ENCODE results near the gene BPIFB4.
A peak's percentile ranks its signal among the peaks of the same experiment; 100 is the strongest.
"Not testable (repeated sequence)": the region's sequence is repeated elsewhere in the genome, so short reads cannot be mapped to it uniquely, and the experiment has no call there.

The BPIFB4 gene

DNA sequence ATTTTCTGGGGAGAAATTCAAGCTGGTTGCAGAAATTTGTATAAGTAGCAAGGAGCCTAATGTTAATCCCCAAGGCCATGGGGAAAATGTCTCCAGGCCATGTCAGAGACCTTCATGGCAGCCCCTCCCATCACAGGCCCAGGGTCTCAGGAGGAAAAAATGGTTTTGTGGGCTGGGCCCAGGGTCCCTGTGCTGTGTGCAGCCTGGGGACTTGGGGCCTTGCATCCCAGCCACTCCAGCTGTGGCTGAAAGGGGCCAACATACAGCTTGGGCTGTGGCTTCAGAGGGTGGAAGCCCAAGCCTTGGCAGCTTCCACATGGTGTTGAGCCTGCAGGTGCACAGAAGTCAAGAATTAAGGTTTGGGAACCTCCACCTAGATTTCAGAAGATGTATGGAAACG lies 42.9 kb downstream of the BPIFB4 start:
- not testable (repeated sequence) for DNase-seq

DNA sequence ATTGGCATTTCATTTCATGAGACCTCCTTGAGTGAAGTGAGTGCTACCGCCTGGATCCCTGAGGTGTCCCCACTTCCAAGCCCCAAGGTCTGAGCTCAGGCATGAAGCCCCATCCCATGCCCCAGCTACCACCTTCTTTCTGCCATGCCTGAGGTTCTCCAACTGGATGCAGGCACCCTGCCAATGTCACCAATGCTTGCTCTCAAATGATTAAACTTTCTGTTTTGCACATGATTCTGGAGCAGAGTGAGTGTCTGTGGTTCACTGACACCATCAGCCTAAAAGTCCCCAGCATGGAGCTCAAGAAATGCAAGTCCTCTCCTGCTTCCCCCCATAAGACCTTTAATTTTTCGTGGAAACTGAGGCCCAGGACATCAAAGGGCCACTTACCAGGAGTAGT lies 44.8 kb downstream of the BPIFB4 start:
- no peak for DNase-seq

DNA sequence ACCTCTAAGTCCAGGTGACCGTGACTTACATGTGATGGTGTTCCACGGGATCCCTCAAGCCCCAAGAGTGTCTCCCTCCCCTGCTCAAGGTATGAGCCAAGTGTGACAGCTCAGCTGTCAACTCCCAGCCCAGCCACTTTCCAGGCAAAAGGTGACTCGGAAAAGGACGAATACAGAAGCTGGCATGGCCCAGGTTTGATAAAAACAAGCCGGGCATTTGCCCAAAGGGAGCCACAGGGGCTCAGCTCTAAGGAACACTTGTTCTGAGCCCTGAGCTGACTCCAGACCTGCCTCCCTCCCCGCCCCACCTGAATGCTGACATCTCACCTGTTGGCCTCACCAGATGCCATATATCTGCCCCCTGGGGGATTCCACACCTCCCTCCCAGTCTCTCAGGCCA lies 45.6 kb downstream of the BPIFB4 start:
- no peak for DNase-seq

DNA sequence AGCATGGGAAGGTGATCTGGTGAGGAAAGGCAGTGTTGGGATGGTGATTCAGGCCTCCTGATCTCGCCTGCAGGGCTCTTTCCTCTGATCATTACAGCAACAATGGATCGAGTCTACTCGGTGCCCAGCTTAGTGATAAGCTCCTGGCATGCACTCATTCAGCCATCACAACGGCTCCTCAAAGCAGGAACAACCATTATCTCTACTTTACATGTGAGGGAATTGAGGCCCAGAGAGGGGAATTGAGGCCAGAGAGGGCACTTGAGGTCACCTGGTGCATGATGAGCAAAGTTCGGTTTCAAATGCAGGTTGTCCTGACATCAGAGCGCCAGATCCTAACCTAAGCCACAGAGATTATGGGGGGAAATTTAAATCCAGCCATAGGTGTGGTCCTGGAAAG lies 46.5 kb downstream of the BPIFB4 start:
- DNase-seq: no peak

DNA sequence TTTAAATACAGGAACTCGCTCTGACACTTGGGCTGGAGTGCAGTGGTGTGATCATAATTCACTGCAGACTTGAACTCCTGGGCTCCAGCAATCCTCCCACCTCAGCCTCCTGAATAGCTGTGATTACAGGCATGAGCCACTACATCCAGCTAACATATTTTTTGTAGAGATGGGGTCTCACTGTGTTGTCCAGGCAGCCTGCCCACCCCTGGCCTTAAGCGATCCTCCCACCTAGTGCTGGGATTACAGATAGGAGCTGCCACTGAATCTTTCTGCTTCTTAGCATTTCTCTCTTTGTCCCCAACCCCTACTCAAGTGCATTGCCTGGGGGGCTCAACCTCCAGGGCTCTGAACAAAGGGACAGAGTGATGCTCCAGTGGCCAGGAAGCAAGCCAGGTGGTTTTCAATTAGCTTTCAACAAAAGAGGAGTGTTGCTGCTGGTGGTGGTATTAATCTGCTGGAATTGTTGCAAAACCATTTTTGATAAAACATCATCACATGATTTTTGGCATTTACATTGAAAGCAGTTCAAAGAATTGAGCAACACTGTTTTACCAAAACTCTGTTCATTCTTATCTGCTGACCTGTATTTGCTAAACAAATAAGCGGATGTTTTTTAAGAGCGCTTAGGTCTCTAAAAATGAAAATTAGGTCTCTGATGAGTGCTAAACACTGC lies 48.1 kb downstream of the BPIFB4 start:
- DNase-seq: peak; percentile 58

DNA sequence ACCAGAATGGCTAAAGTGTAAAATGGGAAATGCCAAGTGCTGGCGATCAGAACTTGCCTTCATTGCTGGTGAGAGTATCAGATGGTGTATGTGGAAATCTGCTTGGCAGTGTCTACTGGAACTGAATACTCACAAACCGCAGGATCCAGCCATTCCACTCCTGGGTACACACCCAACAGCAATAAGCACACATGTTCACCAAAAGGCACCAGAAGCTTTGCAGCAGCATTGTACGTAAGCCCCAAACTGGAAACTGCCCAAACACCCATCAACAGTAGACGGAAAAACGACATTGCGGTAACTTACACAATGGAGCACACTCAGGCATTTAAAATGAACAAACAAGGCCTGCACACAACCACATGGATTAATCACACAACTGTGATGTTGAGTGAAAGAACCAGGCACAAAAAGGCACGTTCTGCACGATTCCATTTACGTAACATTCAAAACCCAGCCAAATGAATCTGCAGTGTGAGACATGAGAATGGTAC lies 51.2 kb downstream of the BPIFB4 start:
- DNase-seq: no peak

DNA sequence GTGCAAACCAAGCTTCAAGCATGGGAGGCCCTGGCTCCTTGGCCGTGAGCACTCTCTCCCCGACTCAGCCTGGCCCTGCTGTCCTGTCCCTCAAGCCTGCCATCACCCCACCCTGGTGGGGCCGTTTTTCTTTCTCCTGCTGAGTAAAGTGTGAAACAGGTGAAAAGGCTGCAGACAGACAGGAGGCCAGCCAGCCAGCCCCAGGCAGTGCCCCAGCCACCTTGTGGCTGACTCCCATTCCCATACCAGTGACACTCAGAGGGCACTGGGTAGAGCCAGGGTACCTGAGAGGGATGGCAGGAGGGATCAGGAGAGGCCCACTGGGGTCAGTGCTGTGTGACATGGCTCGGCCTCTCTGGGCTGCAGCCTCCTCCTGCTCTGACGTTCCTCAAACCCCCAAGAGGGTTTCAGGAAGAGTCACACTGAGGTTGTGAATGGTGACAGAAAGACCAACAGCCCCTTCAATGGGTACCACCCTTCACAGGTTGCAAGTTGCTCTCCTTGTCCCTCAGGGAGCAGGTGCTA lies 52.6 kb downstream of the BPIFB4 start:
- DNase-seq: no peak

DNA sequence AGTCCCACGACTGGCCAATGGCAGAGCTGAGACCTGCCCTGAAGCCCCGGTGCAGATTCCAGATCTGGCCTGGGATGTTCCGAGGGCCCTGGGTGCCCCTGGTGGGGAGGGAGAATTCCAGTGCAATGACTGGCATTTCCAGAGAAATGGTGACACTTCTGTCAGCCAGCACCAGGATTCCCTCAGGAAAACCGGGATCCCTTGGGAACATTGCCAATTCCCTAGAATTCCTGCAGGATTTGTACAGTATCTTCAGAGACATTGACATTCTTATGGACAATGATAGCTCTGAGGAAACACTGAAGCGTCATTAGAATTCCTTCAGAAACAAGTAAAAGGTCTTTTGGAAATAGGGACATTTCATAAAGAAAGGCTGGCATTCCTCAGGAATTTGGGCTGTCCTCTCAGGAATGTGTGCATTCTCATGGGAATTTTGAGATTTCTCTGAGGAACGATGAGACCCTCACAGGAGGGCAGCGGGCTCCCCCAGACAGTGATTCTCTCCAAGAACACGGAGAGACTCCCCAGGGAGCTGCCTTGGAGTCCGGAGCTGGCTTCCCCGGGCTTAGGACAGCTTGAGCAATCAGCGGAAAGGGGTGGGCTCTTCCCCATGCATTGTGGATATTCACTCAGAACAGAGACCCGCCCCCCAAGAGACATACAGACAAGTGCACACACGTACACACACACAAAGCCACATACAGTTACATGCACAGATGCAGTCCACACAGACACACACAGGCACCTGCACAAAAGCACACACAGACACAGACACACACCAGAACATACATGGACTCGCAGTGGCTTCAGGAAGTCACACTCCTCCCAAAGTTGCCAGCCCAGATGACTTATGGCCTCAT lies 53.3 kb downstream of the BPIFB4 start:
- no peak for DNase-seq

DNA sequence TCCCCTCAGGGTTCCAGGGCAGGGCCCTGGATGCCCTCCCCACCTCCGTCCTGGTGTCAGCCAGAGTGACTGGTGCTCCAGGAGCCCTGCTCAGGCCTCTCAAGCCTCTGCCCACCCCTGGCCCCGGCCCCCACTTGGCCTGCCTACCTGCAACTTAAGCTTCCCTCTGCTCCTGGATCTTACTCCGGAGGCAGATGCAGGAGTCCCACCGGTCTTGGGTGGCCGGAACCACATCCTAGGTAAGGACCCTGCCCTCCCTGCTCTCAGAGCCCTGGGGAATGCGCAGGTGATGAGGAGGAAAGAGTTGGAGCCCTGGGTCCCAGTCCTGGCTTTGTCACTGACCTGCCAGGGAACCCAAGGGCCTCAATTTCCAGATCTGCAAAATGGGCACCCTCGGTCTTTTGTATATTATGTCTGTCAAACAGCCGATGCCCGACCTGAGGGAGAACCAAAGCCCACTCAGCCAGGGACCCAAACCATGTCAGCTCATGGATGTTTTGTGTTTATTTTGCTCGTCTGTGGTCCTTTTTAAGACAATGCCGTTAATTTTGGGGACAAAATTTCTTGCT lies 54.0 kb downstream of the BPIFB4 start:
- no peak for DNase-seq

DNA sequence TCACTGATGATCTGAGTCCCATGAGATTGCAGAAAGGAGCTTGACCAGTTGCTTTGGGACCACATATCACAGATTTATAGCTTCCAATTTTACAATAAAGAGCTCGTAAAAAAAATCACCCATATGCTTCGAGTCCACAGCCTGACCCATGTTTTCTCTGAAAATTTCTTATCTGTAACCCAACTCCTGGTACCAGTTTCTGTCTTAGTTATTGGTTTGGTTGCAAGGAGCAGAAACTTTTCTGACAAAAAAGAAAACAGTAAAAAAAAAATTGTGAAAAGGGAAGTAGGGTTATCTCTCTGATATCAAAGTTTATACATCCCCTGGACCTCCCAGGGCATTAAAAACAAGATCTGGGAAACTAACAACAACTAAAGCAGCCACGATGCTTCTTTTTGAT lies 57.8 kb downstream of the BPIFB4 start:
- DNase-seq: no peak

DNA sequence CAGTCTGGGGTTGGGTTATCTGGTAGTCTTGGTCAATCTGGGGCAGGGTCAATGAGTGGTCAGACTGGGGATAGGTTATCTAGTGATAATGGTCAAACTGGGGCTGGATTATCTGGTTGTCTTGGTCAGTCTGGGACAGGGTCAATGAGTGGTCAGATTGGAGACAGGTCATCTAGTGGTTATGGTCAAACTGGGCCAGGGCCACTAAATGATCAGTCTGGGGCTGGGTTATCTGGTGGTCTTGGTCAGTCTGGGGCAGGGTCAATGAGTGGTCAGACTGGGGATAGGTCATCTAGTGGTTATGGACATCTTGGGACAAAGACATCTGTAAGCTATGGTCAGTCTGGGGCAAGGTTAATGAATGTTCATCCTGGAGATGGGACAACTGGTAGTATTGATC lies 60.0 kb downstream of the BPIFB4 start:
- no peak for DNase-seq

DNA sequence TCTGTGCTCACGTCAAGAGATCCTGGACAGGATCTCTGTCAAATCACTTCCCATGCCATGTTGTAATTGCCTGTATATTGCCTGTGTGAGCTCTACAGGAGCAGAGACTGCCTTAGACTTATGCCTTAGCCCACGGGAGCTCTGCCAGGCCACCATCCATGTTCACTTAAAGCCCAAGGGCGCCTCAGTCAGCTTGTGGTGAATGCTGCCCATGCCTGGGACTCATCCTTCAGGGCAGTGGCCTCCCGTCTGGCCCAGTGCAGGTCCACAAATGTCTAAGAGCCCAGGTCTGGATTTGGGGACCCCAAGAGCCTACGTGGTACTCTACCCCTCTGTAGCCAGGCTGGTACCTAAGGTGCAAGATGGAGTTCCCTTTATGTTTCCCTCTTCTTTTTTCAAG lies 66.1 kb downstream of the BPIFB4 start:
- DNase-seq: no peak

DNA sequence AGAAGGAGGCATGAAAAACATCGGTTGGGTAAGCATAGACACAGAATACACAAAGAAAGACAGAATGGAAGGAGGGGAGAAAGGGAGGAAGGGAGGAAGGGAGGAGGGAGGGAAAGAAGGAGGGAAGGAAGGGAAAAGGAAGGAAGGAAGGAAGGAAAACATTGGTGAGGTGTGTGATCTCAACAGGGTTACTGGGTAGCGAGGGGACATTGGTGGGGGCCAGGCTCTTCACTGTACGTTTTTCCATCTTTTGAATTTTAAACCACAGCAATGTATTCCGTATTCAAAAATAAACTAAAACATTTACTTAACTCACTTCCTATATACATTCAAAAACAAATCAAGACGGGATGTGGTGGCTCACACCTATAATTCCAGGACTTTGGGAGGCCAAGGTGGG lies 67.9 kb downstream of the BPIFB4 start:
- DNase-seq: no peak

DNA sequence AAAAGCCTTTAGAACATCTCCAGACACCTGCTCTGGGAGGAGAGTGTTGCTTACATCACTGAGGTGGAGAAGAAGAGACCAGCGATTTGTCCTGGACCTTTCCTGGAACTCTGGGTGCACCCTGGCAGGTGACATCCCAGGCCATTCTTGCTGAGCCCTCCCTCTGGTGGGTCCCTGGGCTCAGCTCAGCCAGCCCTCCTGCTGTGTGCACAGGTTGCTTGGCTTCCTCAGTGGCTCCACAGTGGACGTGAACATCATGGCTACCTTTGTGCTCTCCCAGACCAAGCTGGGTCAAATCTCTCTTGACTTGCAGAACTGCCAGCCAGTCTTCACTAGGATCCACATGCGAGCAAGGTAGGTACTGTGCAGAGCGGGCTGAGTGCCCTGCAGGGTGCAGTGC lies 68.6 kb downstream of the BPIFB4 start:
- DNase-seq: no peak

DNA sequence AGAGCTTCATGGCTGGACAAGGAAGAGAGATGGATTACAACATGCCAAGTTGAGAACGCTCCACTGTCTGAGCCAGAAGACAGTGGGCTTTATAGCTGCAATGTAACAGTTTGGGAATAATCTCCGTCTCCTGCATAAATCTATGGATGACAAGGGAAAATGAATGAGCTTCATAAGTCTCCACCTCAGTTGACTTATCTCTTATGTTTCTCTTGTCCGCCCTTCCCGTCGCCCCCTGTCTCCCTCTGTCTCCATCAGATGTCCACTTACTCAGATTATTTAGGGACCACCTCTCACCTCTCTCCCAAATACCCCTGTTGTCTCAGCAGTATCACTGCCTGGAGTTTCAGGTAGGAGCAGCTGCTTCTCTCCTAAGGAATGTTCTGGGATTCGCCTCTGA lies 74.8 kb downstream of the BPIFB4 start:
- DNase-seq: no peak

DNA sequence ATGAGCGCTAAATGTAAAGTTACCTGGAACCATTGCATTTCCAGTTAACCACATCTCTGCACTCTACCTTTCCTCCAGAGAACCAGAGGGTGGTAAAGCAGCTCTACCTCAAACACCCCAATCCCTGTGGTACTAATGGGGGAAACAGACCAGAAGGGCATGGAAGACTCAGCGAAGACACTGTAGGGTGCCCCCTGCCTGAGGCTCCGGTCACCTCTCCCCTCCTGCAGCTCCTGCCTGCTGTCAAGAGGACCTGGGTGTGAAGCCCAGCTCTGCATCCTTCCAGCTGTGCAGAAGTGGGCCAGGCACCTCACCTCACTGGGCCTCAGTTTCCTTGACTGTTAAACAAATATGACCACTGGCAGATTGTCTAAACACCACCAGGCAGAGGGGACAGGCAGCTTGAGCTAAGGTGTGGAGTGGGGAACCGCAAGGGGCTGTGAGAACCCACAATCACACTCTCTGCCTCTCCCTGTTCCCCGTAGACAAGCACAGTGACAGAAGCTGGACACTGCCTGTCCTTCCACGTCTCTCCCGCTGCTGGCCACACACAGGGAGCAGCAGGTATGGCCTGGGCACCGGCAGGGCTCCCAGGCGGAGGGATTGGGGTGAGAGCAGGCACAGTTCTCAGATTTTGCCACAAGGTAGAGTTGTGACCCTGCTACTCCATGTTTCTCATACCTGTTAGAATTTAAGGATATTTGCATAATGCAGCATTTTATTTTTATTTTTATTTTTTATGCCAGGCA lies 79.4 kb downstream of the BPIFB4 start:
- no peak for DNase-seq

DNA sequence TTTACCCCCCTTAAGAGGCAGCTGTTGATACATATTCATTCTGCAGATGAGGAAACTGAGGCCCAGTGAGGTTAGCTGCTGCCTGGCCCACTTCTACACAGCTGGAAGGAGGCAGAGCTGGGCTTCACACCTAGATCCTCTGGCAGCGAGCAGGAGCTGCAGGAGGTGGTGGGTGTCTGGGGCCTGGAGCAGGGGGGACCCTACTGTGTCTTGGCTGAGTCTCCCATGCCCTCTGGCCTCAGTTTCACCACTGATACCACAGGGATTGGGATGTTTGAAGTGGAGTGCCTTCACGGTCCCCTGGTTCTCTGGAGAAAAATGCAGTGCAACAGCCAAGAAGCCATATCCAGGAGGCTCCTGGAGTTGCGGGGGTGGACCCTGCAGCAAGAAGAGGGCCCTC lies 80.3 kb downstream of the BPIFB4 start:
- DNase-seq: no peak

DNA sequence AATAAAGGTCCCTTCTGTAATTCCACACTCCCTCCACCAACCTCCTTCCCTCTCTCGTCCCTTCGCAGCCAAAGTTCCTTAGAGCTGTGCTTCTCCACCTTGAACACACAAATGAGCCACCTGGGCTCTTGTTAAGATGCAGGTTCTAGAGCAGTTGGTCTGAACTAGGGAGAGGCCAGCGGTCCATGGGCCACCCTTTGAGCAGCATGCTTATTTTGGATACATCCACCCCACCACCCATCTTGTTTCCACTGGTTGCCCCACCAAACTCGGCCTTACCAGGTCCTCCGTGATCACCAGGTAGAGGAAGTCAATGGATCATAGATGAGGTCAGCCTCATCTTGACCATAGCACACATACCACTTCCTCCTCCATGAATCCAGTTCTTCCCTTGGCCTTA lies 81.2 kb downstream of the BPIFB4 start:
- no peak for DNase-seq

Measured in NCI-H1048 (cell line).